ENCODE measurements around the gene TIGAR. TPM values are rescaled to one million over a fixed set of nuclear protein-coding genes. Genes with fewer than 3 reads are reported as not detected.

Gene TIGAR
- total and polyA plus RNA-seq, 2 of the 8 experiments (the other 6 are each of a cell fraction or from before 2014, with no cell fraction given), result 3.8 to 26.4 TPM

GRCh38 chr12:4289231-4289878 is 31.7 kb upstream of the TIGAR start:
- H3K56ac ChIP-seq (replicated peaks; ENCODE audit: insufficient read length, low read depth, low read length), result no peak overlapping the region
- WGBS, 2 experiments (ENCODE audit: extremely low coverage in 1 of 2, insufficient coverage in 1 of 2, insufficient read length in 1 of 2, insufficient replicate concordance in 2 of 2, low coverage in 1 of 2, low lambda C conversion rate in 2 of 2, missing lambda C conversion rate in 1 of 2), result 95% methylated on average over 18 of the region's 20 CpGs; no CpG with 5 or more reads in 1 of the 2 experiments
- no peak overlapping the region for H3K4me2 ChIP-seq (ENCODE audit: insufficient read depth in 1 of 2, low read depth in 2 of 2, low read length in 2 of 2)
- DNase-seq (ENCODE audit: low read depth in 1 of 2, low spot score in 2 of 2) (no peak), FAIRE-seq (no peak)
- no peak overlapping the region for H2AK5ac ChIP-seq (ENCODE audit: low read depth, low read length)
- no peak overlapping the region for H2BK20ac ChIP-seq (ENCODE audit: low read length)
- no peak overlapping the region for H4K8ac ChIP-seq (ENCODE audit: extremely low read depth, insufficient read depth, low read length)
- H2BK15ac ChIP-seq (ENCODE audit: low read length), result no peak overlapping the region
- no peak overlapping the region for H3K27ac ChIP-seq (ENCODE audit: low read depth, low read length)
- no peaks in the 10 kb centered on the region for H3K9me3 ChIP-seq (ENCODE audit: insufficient read depth in 2 of 2, low read depth in 1 of 2, low read length in 1 of 2)
- no peaks in the 10 kb centered on the region for H3K27me3 ChIP-seq (replicated peaks in 1 of 4; ENCODE audit: control insufficient read depth in 3 of 4, extremely low read depth in 1 of 4, insufficient read depth in 3 of 4, low read length in 3 of 4)
- H3K23ac ChIP-seq (ENCODE audit: insufficient read length), result no peak overlapping the region
- TF ChIP-seq POLR2A (IDR thresholded peaks at IDR 0.05; ENCODE audit: control extremely low read depth in 1 of 2, low read depth in 2 of 2, low read length in 2 of 2) (no peak), SIRT6 (IDR thresholded peaks at IDR 0.05; ENCODE audit: low read length) (no peak), KDM1A (IDR thresholded peaks at IDR 0.05; ENCODE audit: borderline replicate concordance, low read length) (no peak), RBBP5 (IDR thresholded peaks at IDR 0.05; ENCODE audit: borderline replicate concordance, low read depth, low read length) (no peak)
- CTCF ChIA-PET (ENCODE audit: partially characterized antibody), result interaction anchor here (0.8 to 2.7 kb wide), 5 partner anchors 10 to 404 kb away, joined by 3 to 10 read pairs (median 5); no protein-coding TSS in a partner anchor
- no peak overlapping the region for H4K5ac ChIP-seq (ENCODE audit: insufficient read length, low read depth, low read length)
- H2BK5ac ChIP-seq (ENCODE audit: low read depth, low read length), result no peak overlapping the region
- H2BK12ac ChIP-seq (ENCODE audit: low read depth, low read length), result no peak overlapping the region
- no peak overlapping the region for H3K9ac ChIP-seq (replicated peaks in 1 of 4; ENCODE audit: extremely low read depth in 1 of 4, low read depth in 3 of 4, low read length in 3 of 4)
- POLR2A ChIA-PET (ENCODE audit: partially characterized antibody), result interaction anchor here (1.0 to 29.3 kb wide), 5 partner anchors 7 to 154 kb away, joined by 3 to 531 read pairs (median 5); partner anchors contain the start of gene CCND2
- no peaks in the 10 kb centered on the region for H3K23me2 ChIP-seq (ENCODE audit: low read depth, low read length)
- H4K91ac ChIP-seq (replicated peaks; ENCODE audit: insufficient read length, low read length), result no peak overlapping the region
- no peak overlapping the region for H3K18ac ChIP-seq (ENCODE audit: extremely low read depth, low read length)
- H3K4me1 ChIP-seq (replicated peaks in 1 of 4; ENCODE audit: control insufficient read depth in 3 of 4, insufficient read depth in 4 of 4, low read length in 3 of 4), result peaks cover 0 to 9% (median 0%) of the 10 kb centered on the region in 4 experiments; a peak in 4 of 7 replicates
- H3K36me3 ChIP-seq (ENCODE audit: control insufficient read depth in 2 of 4, insufficient read depth in 4 of 4, low read length in 3 of 4), result peaks cover 30 to 98% (median 70%) of the 10 kb centered on the region in 4 experiments
- H3K14ac ChIP-seq (ENCODE audit: insufficient read length), result no peak overlapping the region
- H2AFZ ChIP-seq (ENCODE audit: low read length), result no peak overlapping the region
- H3K4me3 ChIP-seq (ENCODE audit: extremely low read depth in 1 of 4, insufficient read depth in 2 of 4, low read depth in 3 of 4, low read length in 4 of 4), result no peak overlapping the region
- no peak overlapping the region for H2BK120ac ChIP-seq (replicated peaks; ENCODE audit: low read depth, low read length)
- H4K20me1 ChIP-seq (replicated peaks in 1 of 2; ENCODE audit: control insufficient read depth in 1 of 2, insufficient read depth in 2 of 2, low read length in 2 of 2), result peaks cover 55 to 64% of the 10 kb centered on the region in 2 experiments
- peaks cover 3 to 95% of the 10 kb centered on the region in 2 experiments; a peak in 3 of 4 replicates for H3K79me2 ChIP-seq (ENCODE audit: control insufficient read depth in 1 of 2, insufficient read depth in 2 of 2, low read length in 2 of 2)
- peaks cover 28% of the 10 kb centered on the region for H3K79me1 ChIP-seq (ENCODE audit: low read depth, low read length)
- no peak overlapping the region for H3K4ac ChIP-seq (replicated peaks; ENCODE audit: insufficient read length, low read depth, low read length)
